Measurements from ENCODE around the gene TNS3.

Gene TNS3

GRCh38 chr7:47411281-47411869 lies 170.5 kb downstream of the TNS3 start:
- H3K4me3 ChIP-seq (replicated peaks; ENCODE audit: low read depth, low read length), result no peak overlapping the region
- TF ChIP-seq CTCF (IDR thresholded peaks at IDR 0.05; ENCODE audit: low read depth, low read length, missing control alignments), result no peak
- no peak for DNase-seq (ENCODE audit: extremely low read depth, low read depth)

GRCh38 chr7:47408675-47409074 lies 173.2 kb downstream of the TNS3 start:
- no peak overlapping the region for H3K4me3 ChIP-seq (replicated peaks; ENCODE audit: low read depth, low read length)
- TF ChIP-seq CTCF (IDR thresholded peaks at IDR 0.05; ENCODE audit: low read depth, low read length, missing control alignments), result no peak
- DNase-seq (ENCODE audit: extremely low read depth, low read depth), result no peak

GRCh38 chr7:47407821-47408674 lies 173.9 kb downstream of the TNS3 start:
- no peak for DNase-seq (ENCODE audit: extremely low read depth, low read depth)
- TF ChIP-seq CTCF (IDR thresholded peaks at IDR 0.05; ENCODE audit: low read depth, low read length, missing control alignments), result no peak
- H3K4me3 ChIP-seq (replicated peaks; ENCODE audit: low read depth, low read length), result no peak overlapping the region

- no peak for TF ChIP-seq CTCF (IDR thresholded peaks at IDR 0.05; ENCODE audit: low read depth, low read length, missing control alignments)
- DNase-seq (ENCODE audit: extremely low read depth, low read depth), result no peak
- no peak overlapping the region for H3K4me3 ChIP-seq (replicated peaks; ENCODE audit: low read depth, low read length)
Measured at GRCh38 chr7:47407136-47407535, 174.8 kb downstream of the TNS3 start.

GRCh38 chr7:47406801-47407129 lies 175.1 kb downstream of the TNS3 start:
- no peak for DNase-seq (ENCODE audit: extremely low read depth, low read depth)
- TF ChIP-seq CTCF (IDR thresholded peaks at IDR 0.05; ENCODE audit: low read depth, low read length, missing control alignments), result no peak

GRCh38 chr7:47405921-47406800 lies 175.8 kb downstream of the TNS3 start:
- TF ChIP-seq CTCF (IDR thresholded peaks at IDR 0.05; ENCODE audit: low read depth, low read length, missing control alignments), result no peak
- no peak for DNase-seq (ENCODE audit: extremely low read depth, low read depth)
- H3K4me3 ChIP-seq (replicated peaks; ENCODE audit: low read depth, low read length), result no peak overlapping the region

More at GRCh38 chr7:47406801-47407129, 175.1 kb downstream of the TNS3 start:
- no peak overlapping the region for H3K4me3 ChIP-seq (replicated peaks; ENCODE audit: low read depth, low read length)

All from HFF-Myc (cell line).